ENCODE results near the gene ENAH. TPM values are rescaled to one million over a fixed set of nuclear protein-coding genes. Genes with fewer than 3 reads are reported as not detected.

ENAH gene
- total RNA-seq, 1 experiment from 2014 or later: 23.2 TPM

DNA sequence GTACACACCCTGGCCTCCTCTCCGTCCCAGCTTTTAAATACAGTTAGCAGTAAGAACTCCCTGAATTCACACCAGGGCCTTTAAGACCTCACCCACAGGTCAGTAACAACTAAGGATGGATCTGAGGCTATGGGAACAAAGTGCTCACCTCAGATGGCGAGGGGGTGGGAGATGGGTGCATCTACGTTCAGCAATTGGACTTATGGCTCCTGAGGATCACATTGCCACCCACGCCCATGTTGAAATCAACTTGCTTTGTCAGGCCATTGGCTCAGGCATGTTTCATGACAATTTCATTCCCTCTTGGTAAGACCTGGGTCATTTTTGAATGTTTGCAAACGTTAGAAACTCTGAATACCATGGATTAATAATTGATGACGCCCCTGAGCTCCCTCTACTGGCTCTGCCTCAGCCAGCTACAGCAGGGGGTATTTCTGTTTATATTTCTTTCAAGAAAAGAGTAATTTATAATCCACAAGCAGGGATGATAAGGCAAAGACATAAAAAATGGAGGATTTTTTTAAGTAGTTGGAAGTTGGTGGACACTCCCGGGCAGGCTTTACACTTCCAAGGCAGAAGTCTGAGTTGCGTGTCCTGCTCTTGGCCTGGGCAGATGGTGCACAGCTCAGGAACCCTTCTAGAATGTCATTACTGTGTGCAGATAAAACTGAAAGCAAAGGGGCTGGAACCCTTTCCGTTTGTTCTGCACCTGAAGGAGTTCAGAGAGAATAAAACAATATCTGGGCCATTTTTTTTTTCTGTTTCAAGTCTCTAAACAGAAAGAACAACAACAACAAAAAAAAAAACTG lies 211.4 kb downstream of the ENAH start:
- no peak for DNase-seq (ENCODE audit: low read depth)

DNA sequence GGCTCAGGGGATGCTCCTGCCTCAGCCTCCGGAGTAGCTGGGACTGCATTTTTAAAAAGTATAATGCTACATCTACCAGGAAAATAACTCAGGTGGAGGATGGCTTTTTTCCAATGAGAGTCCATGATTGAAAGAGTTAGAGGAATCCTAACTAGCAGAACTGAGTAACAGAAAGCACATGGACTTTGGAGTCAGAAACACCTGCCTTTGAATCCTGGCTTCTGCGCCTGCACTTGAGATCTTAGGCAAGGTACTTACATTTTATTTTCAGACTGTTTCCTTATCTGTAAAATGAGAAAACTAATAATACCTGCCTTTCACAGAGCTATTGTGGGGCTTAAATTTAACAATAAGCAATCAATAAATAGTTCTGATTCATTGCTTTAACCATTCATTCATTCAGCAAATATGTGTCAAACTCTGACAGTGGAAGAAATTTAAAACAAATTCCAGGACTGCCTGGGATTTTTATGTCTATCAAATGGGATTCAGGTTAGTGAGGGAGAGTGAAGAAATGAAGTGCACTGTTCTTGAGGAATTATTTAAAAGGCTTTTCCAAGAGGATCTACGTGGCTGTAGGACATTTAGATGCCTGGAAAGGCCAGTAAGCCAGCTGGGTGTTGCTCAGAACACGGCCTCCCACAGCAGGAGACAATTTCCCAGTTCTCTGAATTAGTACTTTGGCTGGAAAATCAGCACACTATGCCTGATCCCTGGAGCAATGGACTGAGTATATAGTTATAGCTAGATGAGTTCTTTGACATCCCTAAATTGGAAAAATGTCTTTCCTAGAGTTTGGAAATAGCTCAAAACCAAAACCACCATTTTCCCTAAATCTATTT lies 212.3 kb downstream of the ENAH start:
- DNase-seq (ENCODE audit: low read depth): no peak

DNA sequence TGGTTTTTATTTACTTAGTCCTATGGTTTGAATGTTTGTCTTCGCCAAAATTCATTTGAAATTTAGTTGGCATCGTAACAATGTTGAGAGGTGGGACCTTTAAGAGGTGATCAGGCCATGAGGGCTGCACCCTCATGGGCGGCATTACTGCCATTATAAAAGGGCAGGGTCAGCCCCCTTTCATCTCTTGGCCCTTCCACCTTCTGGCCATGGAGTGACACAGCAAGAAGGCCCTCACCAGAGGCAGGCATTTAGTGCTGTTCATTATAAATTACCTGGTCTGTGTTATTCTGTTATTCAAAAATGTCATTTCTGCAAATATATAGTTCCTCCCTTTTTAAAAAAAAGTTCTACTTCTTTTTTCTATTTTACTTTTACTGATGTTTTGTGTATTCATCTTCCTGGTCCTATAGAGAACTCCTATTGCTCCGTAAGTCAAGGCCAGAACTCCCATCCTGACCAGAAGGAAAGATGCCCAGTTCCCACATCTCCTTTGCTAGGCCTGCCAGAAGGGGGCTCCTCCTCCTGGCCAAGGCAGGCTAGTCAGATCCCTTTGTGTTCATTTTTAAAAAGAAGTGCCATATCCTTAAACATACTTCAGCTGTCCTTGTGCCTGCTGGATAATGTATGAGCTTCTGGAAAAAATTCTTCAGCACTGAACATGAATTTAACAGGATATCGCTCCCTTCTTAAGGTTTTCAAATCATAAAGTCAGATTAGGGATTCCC lies 215.0 kb downstream of the ENAH start:
- DNase-seq (ENCODE audit: low read depth): peak; percentile 25

Other genes starting within 250 kb of the ENAH start
- 37.8 and 45.9 TPM in 2 replicates for gene LBR, start 225.1 kb downstream of the ENAH start, total RNA-seq (2014; rRNA removed; shearing (Covaris generic))
- gene SRP9, start 124.7 kb upstream of the ENAH start, total RNA-seq (2014; rRNA removed; shearing (Covaris generic)): 217 and 241 TPM in 2 replicates
- 8.4 and 17.7 TPM in 2 replicates for gene EPHX1, start 157.0 kb upstream of the ENAH start, total RNA-seq (2014; rRNA removed; shearing (Covaris generic))
- 5.1 and 7.8 TPM in 2 replicates for gene TMEM63A, start 229.3 kb upstream of the ENAH start, total RNA-seq (2014; rRNA removed; shearing (Covaris generic))
- not detected in 2 replicates for gene LEFTY1, start 236.0 kb upstream of the ENAH start, total RNA-seq (2014; rRNA removed; shearing (Covaris generic))